Fibroblast of lung (primary cell): ENCODE data around the gene MS4A14. TPM values are rescaled to one million over a fixed set of nuclear protein-coding genes. Genes with fewer than 3 reads are reported as not detected.

Experiments
- DNase-seq, 2 donors: peaks; one replicate each; pipeline versions ENCODE4 v3.0.0 to v3.0.0-alpha.2; 2010; ENCODE audit warnings: low read depth in 2 of 2
- H2AFZ ChIP-seq: 2 replicates; pipeline ENCODE4 v1.5.1; 2012; ENCODE audit warnings: low read length, control low read depth, inconsistent platforms
- H3K27ac ChIP-seq: 2 replicates; pipeline ENCODE4 v1.5.1; 2011; ENCODE audit warnings: low read length, control low read depth; ENCODE audit not compliant: insufficient read depth
- H3K27me3 ChIP-seq: 2 replicates; pipeline ENCODE4 v1.5.1; 2011; ENCODE audit warnings: mild to moderate bottlenecking, low read length; ENCODE audit not compliant: control insufficient read depth, insufficient read depth
- H3K36me3 ChIP-seq: 2 replicates; pipeline ENCODE4 v1.5.1; 2011; ENCODE audit warnings: low read length; ENCODE audit not compliant: control insufficient read depth, insufficient read depth
- H3K4me1 ChIP-seq: 2 replicates; pipeline ENCODE4 v1.5.1; 2011; ENCODE audit warnings: low read length; ENCODE audit not compliant: control insufficient read depth, insufficient read depth; ENCODE audit errors: extremely low read depth
- H3K4me2 ChIP-seq: 2 replicates; pipeline ENCODE4 v1.5.1; 2011; ENCODE audit warnings: low read length, control low read depth; ENCODE audit not compliant: insufficient read depth; ENCODE audit errors: extremely low read depth
- H3K4me3 ChIP-seq, 4 experiments: fragments of 200-600 bp in 1 of 4; sonication (generic) in 1 of 4; replicated peaks in 1 of 4; 2 replicates each; pipeline ENCODE4 v1.5.1; 2011 to 2016; ENCODE audit warnings: low read length in 4 of 4, low read depth in 3 of 4, mild to moderate bottlenecking in 3 of 4, control low read depth in 2 of 4, inconsistent platforms in 1 of 4, mixed read lengths in 1 of 4; ENCODE audit not compliant: insufficient read depth in 1 of 4; ENCODE audit errors: control extremely low read depth in 1 of 4
- H3K79me2 ChIP-seq: 2 replicates; pipeline ENCODE4 v1.5.1; 2012; ENCODE audit warnings: mild to moderate bottlenecking, low read length, inconsistent platforms; ENCODE audit not compliant: control insufficient read depth, insufficient read depth
- H3K9ac ChIP-seq: 2 replicates; pipeline ENCODE4 v1.5.1; 2011; ENCODE audit warnings: mild to moderate bottlenecking, low read length, control low read depth; ENCODE audit not compliant: insufficient read depth
- H3K9me3 ChIP-seq: 2 replicates; pipeline ENCODE4 v1.5.1; 2012; ENCODE audit warnings: low read depth, low read length; ENCODE audit not compliant: control insufficient read depth, insufficient read depth
- H4K20me1 ChIP-seq: 2 replicates; pipeline ENCODE4 v1.5.1; 2011; ENCODE audit warnings: low read length; ENCODE audit not compliant: control insufficient read depth, insufficient read depth; ENCODE audit errors: extremely low read depth
- EZH2 ChIP-seq: IDR thresholded peaks from 2 replicates; pipeline ENCODE4 v1.5.1; 2012; ENCODE audit warnings: low read length, control low read depth, mild to moderate bottlenecking; ENCODE audit errors: missing control alignments
- polyA plus RNA-seq, 2 donors: library from polyadenylated mRNA; depleted of rRNA in 1 of 2; stranded (reverse) in 1 of 2; unstranded in 1 of 2; fragments of >200 nt; gene quantifications; 2 replicates each; pipeline ENCODE4 v1.2.1, GENCODE V29; 2011 to 2012; ENCODE audit warnings: missing spikeins in 1 of 2
- total RNA-seq: library from RNA; depleted of rRNA; stranded (reverse); fragments of >200 nt; gene quantifications from 2 replicates; pipeline ENCODE4 v1.2.1, GENCODE V29; 2014
- TF ChIP-seq, protein P1 (sequence below), 2 donors: IDR thresholded peaks in 1 of 2; conservative IDR thresholded peaks in 1 of 2; 1 replicate in 1 of 2; 2 replicates in 1 of 2; pipeline ENCODE4 v1.5.1; 2011 to 2012; ENCODE audit warnings: low read length in 2 of 2, control low read depth in 1 of 2, inconsistent platforms in 1 of 2, low read depth in 1 of 2, mild to moderate bottlenecking in 1 of 2

Gene MS4A14
- total and polyA plus RNA-seq, 2 donors (not counting 1 experiment from before 2014, with no cell fraction given), result not detected

DNA sequence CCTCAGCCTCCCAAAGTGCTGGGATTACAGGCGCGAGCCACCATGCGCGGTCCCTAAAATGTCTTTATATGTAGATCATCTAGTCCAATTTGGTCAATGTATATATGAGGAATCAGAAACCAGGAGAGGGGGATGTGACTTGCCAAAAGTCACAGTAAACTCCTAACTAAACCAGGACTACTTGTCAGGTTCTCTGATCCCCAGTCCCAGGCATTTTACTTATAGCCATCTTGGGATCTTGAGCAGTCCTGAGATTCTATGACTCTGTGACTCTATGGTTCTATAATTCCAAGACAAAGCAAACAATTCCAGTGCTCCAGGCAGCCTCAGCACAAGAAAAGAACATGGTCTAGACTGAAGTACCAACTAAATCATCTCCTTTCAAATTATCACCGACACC is 33.0 kb downstream of the MS4A14 start, which contains the start of gene MS4A5:
Gene MS4A5, plus strand, starts transcription at position 301 of the 400 bp plus-strand sequence. CDS start 103 bp downstream, outside the sequence.
- no peaks in the 10 kb centered on the region for H4K20me1 ChIP-seq
- H3K79me2 ChIP-seq, result no peaks in the 10 kb centered on the region
- H3K36me3 ChIP-seq, result no peaks in the 10 kb centered on the region
- H3K27ac ChIP-seq, result no peak within 1 kb of the TSS
- no peak within 1 kb of the TSS for H3K4me3 ChIP-seq
- no peak for DNase-seq
- H3K4me2 ChIP-seq, result no peak within 1 kb of the TSS
- no peak within 1 kb of the TSS for H2AFZ ChIP-seq
- H3K4me1 ChIP-seq, result no peaks in the 10 kb centered on the region
- H3K27me3 ChIP-seq, result no peaks in the 10 kb centered on the region
- TF ChIP-seq EZH2, result no peak
- TF ChIP-seq, protein P1, sequence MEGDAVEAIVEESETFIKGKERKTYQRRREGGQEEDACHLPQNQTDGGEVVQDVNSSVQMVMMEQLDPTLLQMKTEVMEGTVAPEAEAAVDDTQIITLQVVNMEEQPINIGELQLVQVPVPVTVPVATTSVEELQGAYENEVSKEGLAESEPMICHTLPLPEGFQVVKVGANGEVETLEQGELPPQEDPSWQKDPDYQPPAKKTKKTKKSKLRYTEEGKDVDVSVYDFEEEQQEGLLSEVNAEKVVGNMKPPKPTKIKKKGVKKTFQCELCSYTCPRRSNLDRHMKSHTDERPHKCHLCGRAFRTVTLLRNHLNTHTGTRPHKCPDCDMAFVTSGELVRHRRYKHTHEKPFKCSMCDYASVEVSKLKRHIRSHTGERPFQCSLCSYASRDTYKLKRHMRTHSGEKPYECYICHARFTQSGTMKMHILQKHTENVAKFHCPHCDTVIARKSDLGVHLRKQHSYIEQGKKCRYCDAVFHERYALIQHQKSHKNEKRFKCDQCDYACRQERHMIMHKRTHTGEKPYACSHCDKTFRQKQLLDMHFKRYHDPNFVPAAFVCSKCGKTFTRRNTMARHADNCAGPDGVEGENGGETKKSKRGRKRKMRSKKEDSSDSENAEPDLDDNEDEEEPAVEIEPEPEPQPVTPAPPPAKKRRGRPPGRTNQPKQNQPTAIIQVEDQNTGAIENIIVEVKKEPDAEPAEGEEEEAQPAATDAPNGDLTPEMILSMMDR (conservative IDR thresholded peaks at IDR 0.05 in 1 of 2, IDR thresholded peaks at IDR 0.05 in 1 of 2; ENCODE audit: low read depth in 1 of 2, low read length in 2 of 2), result no peak
- no peaks in the 10 kb centered on the region for H3K9me3 ChIP-seq
- H3K9ac ChIP-seq, result no peak within 1 kb of the TSS

DNA sequence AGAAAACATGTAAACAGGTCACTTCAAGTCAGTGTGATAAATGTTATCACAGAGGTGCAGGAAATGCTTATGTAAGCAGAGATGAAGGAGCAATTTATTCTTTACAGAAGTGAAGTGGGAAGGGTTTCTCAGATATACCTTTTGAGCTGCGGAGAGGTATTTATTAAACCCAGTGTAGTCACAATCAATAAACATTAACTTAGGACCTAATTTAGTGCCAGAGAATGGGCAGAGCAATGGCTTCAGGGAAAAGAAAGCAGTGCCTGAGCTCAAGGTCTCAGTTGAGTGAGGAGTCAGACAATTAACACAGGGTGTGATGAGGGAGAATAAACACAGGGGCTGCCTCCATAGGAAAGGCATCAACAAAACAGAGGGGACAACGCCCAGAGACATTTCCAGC is 35.0 kb downstream of the MS4A14 start:
- no peak for DNase-seq
- H3K9me3 ChIP-seq, result no peaks in the 10 kb centered on the region
- no peak overlapping the region for H3K4me3 ChIP-seq
- H4K20me1 ChIP-seq, result no peaks in the 10 kb centered on the region
- H3K36me3 ChIP-seq, result no peaks in the 10 kb centered on the region
- H3K27me3 ChIP-seq, result no peaks in the 10 kb centered on the region
- H3K27ac ChIP-seq, result no peak overlapping the region
- no peaks in the 10 kb centered on the region for H3K79me2 ChIP-seq
- H2AFZ ChIP-seq, result no peak overlapping the region
- H3K9ac ChIP-seq, result no peak overlapping the region
- TF ChIP-seq, protein P1 (conservative IDR thresholded peaks at IDR 0.05 in 1 of 2, IDR thresholded peaks at IDR 0.05 in 1 of 2; ENCODE audit: low read depth in 1 of 2, low read length in 2 of 2), result no peak
- no peak for TF ChIP-seq EZH2
- H3K4me2 ChIP-seq, result no peak overlapping the region
- no peaks in the 10 kb centered on the region for H3K4me1 ChIP-seq

DNA sequence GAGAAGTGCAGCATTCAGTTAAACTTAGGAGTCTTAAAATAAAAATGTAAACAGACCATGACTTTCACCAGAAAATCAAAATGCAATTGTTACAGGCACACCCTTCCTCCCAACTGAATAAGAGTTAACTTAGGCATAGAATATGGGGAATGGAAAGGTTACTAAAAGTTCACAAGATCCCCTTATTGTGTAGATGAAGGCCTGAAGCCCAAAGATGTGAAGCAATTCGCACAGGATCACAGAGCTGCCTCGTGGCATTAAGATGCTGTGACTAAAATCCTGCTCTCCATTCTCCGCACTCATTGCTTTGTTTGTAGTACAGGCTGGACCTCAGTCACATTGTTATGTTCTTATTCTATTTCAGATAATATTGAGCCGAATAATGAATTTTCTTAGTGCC is 37.1 kb downstream of the MS4A14 start:
- H3K4me3 ChIP-seq, result no peak overlapping the region
- no peak overlapping the region for H3K27ac ChIP-seq
- H3K27me3 ChIP-seq, result no peaks in the 10 kb centered on the region
- no peak for DNase-seq
- no peaks in the 10 kb centered on the region for H3K9me3 ChIP-seq
- no peak overlapping the region for H3K4me2 ChIP-seq
- H3K79me2 ChIP-seq, result no peaks in the 10 kb centered on the region
- no peak overlapping the region for H3K9ac ChIP-seq
- no peaks in the 10 kb centered on the region for H3K4me1 ChIP-seq
- no peaks in the 10 kb centered on the region for H4K20me1 ChIP-seq
- H2AFZ ChIP-seq, result no peak overlapping the region
- H3K36me3 ChIP-seq, result no peaks in the 10 kb centered on the region
- TF ChIP-seq EZH2, result no peak
- TF ChIP-seq, protein P1 (conservative IDR thresholded peaks at IDR 0.05 in 1 of 2, IDR thresholded peaks at IDR 0.05 in 1 of 2; ENCODE audit: low read depth in 1 of 2, low read length in 2 of 2), result no peak
